Measurements from ENCODE around the gene PERP.
"Not testable (repeated sequence)": the region's sequence is repeated elsewhere in the genome, so short reads cannot be mapped to it uniquely, and the experiment has no call there.

Gene PERP

GRCh38 chr6:138104618-138105213, 2.5 kb downstream of the PERP start:
- no peak for DNase-seq

- DNase-seq, result no peak
Observed at GRCh38 chr6:138103871-138104270, 3.3 kb downstream of the PERP start.

GRCh38 chr6:138101946-138102731, 5.1 kb downstream of the PERP start:
- no peak for DNase-seq

- DNase-seq, result no peak
Observed at GRCh38 chr6:138099832-138100231, 7.4 kb downstream of the PERP start.

GRCh38 chr6:138098306-138098705, 8.9 kb downstream of the PERP start:
- no peak for DNase-seq

GRCh38 chr6:138094260-138094659, 13.0 kb downstream of the PERP start:
- DNase-seq, result no peak

- no peak for DNase-seq
Observed at GRCh38 chr6:138093632-138094031, 13.6 kb downstream of the PERP start.

GRCh38 chr6:138092686-138093085, 14.5 kb downstream of the PERP start:
- no peak for DNase-seq

GRCh38 chr6:138089325-138089724, 17.9 kb downstream of the PERP start:
- no peak for DNase-seq

- DNase-seq, result no peak
Observed at GRCh38 chr6:138088326-138088762, 18.9 kb downstream of the PERP start.

GRCh38 chr6:138087593-138088325, 19.5 kb downstream of the PERP start:
- no peak for DNase-seq

GRCh38 chr6:138086573-138087196, 20.5 kb downstream of the PERP start:
- DNase-seq, result no peak

- no peak for DNase-seq
Observed at GRCh38 chr6:138085839-138086222, 21.4 kb downstream of the PERP start.

- DNase-seq, result no peak
Observed at GRCh38 chr6:138084904-138085838, 22.0 kb downstream of the PERP start.

- no peak for DNase-seq
Observed at GRCh38 chr6:138082232-138082631, 25.0 kb downstream of the PERP start.

- DNase-seq, result not testable (repeated sequence)
Observed at GRCh38 chr6:138079556-138079955, 27.7 kb downstream of the PERP start.

- DNase-seq, result no peak
Observed at GRCh38 chr6:138078491-138078890, 28.7 kb downstream of the PERP start.

- DNase-seq, result no peak
Observed at GRCh38 chr6:138073264-138073663, 34.0 kb downstream of the PERP start.

- DNase-seq, result no peak
Observed at GRCh38 chr6:138063726-138064125, 43.5 kb downstream of the PERP start.

- DNase-seq, result no peak
Observed at GRCh38 chr6:138054982-138055381, 52.2 kb downstream of the PERP start.

- no peak for DNase-seq
Observed at GRCh38 chr6:138052783-138053182, 54.4 kb downstream of the PERP start.

- DNase-seq, result no peak
Observed at GRCh38 chr6:138044972-138045371, 62.2 kb downstream of the PERP start.
